Embryonic facial prominence (tissue), 1 donor: Measurements from ENCODE around the gene EPN1.

Experiments
- DNase-seq: peaks from one replicate; pipeline ENCODE4 v3.0.0-alpha.2; 2016; ENCODE audit errors: extremely low spot score

EPN1 gene

DNA sequence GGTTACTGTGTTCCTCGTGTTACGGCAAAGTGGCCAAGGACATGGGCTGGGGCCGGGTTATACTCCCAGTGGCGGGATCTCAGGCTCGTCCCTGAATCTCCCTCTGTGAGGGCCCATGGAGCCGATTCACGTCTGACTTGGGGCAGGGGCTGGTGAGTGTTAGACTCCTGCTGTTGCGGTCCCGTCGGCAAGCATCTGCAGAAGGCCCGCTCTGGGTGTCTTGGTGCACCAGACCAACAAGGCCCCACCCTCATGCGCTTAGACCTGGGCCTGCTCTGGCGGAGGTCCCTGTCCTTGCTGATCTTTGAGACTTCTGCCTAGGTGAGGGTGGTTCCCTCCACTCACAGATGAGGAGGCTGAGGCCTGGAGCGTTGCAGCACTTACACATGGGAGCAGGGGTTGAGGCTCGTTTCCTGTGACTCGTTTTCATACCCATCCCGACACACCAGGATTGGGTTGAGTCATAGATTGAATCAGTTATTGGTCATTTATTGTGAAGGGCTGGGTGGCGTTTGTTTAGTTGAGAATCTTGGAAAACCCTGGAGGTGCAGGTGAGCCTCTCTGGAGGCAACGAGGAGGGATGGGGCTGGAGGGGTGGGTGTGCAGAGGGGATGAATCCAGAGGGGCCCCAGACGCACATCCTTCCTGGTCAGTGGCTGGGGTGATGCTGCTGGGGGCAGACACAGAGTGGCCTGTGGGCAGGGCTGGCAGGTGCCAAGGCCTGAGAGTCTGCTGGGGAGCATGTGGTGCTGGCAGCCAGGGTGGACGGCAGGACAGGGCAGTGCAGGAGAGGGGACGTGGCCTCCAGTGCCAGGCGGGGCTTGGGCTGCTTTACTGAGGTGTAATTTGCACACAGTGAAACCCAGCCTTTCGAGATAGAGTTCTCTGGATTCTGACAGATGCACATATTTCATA lies 4.6 kb downstream of the EPN1 start:
- DNase-seq, result no peak

DNA sequence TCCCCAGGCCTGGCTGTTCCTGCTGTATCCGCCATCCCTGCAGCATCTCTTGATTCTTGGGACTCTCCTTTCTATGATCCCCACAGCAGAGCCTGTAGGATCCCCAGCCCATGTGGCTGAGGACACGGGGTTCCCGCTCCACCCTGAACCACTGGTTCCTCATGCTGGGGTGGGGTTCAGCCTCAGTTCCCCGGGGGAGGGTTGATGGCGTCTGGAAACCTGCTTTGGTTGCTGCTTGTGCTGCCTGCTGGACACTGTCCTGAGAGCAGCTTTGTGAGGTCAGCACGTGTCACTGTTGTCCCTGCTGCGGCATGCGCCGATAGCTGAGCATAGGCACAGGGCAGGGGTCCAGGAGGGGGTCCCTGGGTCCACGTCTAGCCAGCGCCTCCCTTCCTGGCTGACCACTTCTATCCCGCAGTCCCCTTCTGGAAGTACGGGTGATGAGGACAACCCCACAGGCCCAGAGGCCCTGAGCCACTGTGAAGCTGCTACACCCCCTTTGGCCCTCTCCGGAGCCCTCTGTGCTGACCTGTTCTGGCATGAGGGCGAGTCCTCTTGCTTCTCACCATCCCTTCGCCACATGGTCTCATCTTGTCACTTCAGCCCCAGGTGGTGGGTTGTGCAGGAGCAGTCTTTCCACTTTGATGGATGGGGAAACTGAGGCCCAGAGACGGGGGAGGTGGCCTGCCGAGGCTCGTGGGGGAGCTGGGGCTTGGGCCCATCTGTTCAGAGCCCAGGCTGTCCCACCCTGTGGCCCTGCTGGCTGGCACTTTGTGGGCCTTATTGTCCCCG lies 5.5 kb downstream of the EPN1 start:
- no peak for DNase-seq

GRCh38 chr19:55681131-55682092 lies 6.4 kb downstream of the EPN1 start:
- DNase-seq, result no peak

DNA sequence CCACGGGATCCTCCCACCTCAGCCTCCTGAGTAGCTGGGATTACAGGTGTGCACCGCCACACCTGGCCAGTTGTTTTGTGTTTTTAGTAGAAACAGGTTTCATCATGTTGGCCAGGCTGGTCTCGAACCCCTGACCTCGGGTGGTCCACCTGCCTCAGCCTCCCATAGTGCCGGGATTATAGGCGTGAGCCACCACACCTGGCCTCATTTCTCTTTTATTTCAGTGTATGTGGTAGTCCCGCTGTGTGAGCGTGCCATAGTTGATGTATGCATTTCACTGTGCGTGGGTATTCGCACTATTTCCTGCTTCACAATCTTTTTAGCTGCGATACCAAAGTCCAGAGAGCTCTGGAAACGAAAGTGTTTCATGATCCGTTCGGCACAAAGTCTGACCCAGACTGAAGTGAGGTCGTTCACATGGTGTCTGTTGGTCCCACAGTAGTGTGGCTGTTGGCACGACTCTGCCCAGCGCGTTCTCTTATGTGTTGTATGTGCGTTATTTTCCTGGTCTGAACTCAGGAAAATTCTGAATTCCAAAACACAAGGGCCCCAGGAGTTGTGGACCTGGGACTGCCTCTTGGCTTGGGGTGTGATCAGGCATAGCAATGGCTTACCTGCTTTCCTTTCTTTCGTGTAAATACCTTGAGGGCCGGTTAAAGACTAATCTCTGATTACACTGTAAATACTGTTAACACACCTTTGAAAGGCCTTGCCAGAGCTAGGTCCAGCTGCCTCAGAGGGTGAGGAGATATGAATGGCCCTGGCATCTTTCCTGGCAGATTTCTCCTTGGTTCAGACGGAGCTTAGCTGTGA lies 8.6 kb downstream of the EPN1 start:
- no peak for DNase-seq

- no peak for DNase-seq
Observed at GRCh38 chr19:55684946-55685681, 10.1 kb downstream of the EPN1 start.

DNA sequence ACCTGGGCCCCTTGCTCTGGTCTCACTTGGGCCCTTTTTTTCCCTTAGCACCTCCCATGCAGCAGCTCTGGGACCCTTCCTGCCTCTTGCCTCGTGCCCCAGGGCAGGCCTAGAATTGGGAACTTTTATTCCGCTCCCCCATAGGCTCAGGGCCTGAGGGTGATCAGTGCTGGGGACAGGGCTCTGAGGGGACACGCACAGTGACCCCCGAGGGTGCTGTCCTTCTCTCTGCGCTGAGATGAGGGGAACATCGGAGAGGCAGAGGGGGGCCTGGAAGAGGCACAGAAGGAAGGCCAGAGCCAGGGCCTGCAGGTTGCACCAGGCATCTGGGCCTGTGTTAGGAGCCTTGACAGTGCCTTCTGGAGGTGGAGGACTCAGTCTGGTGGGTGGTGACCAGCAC lies 10.8 kb downstream of the EPN1 start:
- DNase-seq, result no peak

- DNase-seq, result no peak
Observed at GRCh38 chr19:55686311-55687050, 11.5 kb downstream of the EPN1 start.

DNA sequence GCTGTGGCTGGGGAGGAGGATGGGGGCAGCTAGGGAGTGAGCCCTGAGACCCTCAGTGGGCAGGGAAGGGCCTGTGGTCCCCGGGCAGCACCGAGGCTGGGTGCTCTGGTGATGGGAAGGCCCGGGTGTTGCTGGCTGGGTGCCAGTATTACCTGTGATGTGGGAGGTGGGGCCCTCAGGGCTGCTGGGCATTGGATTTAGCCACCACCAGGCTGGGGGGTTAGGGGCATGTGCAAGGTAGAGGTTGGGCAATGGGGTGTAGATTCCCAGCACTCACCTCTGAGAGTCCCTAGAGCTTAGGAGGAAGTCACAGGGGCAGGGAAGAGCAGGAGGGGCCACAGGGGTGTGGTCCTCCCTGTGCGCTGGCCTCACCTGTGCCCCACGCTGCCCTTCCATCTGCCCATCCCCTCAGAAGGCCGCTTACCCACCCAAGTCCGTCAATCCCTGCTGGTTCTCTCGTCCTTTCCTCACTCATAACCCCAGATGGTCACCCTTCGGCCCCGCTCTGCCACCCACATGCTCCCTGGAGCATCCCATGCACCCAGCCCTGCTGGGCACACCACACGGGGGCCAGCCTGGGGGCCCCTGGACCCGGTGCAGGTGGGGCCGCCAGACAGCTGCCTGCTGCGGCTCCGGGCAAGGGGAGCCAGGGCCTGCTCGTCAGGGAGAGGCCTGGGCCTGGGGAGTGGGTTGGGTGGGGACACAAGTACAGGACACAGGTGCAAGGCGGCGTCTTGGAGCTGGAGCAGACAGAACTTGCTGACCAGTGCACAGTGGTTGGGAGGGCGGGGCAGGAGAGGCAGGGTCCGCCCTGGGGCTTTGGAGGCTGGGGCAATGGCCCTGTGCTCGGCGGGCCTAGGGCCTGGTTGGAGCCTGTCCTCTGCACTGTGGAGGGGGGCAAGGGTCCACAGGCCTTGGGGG lies 12.5 kb downstream of the EPN1 start:
- no peak for DNase-seq

- no peak for DNase-seq
Observed at GRCh38 chr19:55688422-55689218, 13.6 kb downstream of the EPN1 start.

GRCh38 chr19:55689411-55690108 lies 14.5 kb downstream of the EPN1 start:
- DNase-seq, result no peak

DNA sequence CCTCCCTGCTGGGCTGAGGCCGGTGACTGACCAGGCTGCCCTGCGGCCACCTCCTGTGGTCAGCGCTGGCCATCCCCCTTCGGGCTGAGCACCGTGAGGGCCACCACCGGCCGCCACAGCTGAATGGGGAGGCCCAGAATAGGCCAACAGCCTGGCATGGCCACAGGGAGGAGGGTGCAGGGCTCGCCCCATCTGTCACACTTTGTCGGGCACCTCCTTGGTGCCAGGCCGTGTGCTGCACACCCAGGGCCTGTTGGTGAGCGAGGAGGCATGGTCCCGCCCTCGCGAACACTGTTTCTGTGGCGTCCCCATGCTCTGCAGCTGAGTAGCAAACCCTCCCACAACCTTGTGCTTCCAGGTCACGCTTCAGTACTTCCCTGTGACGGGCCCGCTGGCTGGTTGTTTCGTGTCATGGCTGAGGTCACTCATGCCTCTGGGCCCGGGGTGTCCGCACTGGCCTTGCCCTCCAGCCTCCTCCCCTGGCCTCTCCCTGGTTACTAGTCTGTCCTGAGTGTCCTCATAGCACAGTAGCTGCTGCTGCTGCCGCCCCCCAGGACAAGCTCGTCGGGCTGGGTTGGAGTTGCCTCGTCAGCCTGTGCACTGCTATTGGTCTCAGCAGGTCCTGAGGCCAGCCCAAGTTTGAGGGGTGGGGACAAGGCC lies 15.2 kb downstream of the EPN1 start:
- DNase-seq, result no peak

GRCh38 chr19:55690769-55691545 lies 15.9 kb downstream of the EPN1 start:
- DNase-seq, result no peak

- DNase-seq, result no peak
Observed at GRCh38 chr19:55691561-55692481, 16.8 kb downstream of the EPN1 start.

DNA sequence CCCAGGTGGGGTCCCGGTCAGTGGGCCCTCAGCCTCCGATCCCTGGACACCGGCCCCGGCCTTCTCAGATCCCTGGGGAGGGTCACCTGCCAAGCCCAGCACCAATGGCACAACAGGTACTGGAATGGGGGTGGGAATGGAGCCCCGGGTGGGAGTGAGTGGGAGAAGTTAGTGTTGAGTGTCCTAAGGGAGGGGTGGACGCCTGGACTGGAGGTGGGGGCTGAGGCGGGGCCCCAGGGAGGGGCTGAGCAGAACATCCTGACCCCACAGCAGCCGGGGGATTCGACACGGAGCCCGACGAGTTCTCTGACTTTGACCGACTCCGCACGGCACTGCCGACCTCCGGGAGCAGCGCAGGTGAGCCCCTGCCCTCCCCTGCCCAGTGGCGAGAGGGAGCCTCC lies 17.7 kb downstream of the EPN1 start:
- no peak for DNase-seq
